Breast epithelium (tissue), 3 donors: ENCODE results near the gene RPL13A.

Experiments used
- CTCF ChIP-seq, 3 donors: fragments of 450-650 bp; IDR thresholded peaks; one replicate each; pipeline ENCODE4 v1.5.1; 2016 to 2017; ENCODE audit warnings: antibody characterized with exemption in 3 of 3, mild to moderate bottlenecking in 3 of 3, moderate library complexity in 3 of 3
- POLR2A ChIP-seq: fragments of 450-650 bp; IDR thresholded peaks from one replicate; pipeline ENCODE4 v1.6.1; 2016; ENCODE audit warnings: antibody characterized with exemption, mild to moderate bottlenecking, moderate library complexity
- POLR2AphosphoS5 ChIP-seq, 3 donors: sonication (generic); formaldehyde crosslinking; IDR thresholded peaks; one replicate each; pipeline ENCODE4 v1.6.1; 2017; ENCODE audit warnings: antibody characterized with exemption in 3 of 3

DNA sequence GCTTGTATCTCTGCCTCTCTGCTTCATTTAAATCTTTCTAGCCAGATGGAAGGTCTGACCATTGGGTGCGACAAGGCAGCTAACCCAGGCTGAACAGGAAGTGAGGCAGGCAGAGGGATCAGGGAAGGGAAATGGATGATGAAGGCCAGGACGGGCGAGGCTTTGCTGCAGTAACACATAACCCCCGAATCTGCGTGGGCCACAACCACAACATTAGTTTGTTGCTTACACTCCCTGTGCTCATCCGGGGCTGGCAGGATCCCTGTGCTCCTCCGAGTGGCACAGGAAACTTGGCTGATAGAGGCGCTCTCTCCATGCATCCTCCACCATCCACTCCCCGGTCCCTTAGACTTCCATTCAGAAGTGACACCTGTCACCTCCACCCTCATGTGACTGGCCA lies 14.5 kb upstream of the RPL13A start:
- TF ChIP-seq POLR2A, result no peak
- TF ChIP-seq CTCF (IDR thresholded peaks at IDR 0.05), result no peak
- TF ChIP-seq POLR2AphosphoS5 (IDR thresholded peaks at IDR 0.05), result no peak
